A549 treated with CORT108297 at 1 μM for 4 hours (cell line): ENCODE measurements around the gene NRN1. TPM values are rescaled to one million over a fixed set of nuclear protein-coding genes. Genes with fewer than 3 reads are reported as not detected.

Source experiments
- total RNA-seq: library from RNA; stranded (reverse); fragments of 200-300 nt; extraction: Qiagen RNA extraction; gene quantifications from 5 replicates; pipeline ENCODE4 v1.2.3, GENCODE V29; 2022

The NRN1 gene, protein sequence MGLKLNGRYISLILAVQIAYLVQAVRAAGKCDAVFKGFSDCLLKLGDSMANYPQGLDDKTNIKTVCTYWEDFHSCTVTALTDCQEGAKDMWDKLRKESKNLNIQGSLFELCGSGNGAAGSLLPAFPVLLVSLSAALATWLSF
- 0.74 to 0.94 TPM (median 0.76 TPM) in 5 replicates for total RNA-seq

DNA sequence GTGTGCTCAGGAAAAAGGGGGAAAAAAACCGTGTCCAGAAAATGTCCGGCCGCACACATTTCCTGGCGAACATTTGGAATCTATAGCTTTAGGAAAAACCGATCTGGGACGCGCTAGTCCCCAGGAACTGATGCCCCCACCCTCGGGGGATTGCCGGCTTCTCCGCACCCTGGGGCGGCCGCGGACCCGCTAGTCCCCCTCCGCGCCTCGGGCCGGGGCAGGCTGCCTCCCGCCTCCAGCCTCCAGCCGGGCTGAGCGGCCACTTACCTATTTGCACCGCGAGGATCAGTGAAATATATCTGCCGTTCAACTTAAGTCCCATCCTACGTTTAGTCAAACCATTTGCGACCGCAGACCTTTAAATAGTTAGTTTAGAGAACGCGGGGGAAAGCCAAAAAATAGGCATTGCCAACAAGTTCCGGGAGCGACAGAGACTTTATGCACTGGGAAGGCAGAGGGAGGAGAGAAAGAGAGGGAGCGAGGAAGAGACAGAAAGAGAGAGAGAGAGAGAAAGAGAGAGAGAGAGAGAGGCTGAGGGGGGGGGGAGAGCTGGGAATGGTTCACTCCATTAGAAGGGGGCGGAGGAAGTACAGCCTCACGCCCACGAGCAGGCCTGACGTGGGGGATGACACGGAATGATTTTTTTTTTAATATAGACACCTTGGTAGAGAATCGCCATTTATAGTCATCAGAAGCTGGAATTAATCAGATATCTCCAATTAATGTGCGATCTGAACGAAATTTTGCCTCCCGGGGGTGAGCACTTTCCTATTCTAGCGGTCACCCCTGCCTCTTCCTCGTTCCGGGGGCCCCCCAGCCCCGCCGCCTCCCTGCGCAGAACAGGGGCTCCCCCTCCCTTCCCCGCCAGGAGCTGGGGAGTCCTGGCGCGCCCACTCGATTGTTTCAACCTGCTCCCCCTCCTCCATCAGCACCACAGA, at the start of gene NRN1:
TSS of gene NRN1 (minus strand) at position 498 of the 938 bp plus-strand sequence. CDS start at position 322, 176 bp downstream.

